Parathyroid adenoma (tissue), 2 donors: Measurements from ENCODE around the gene INSYN2A.

Experiments used
- H2AFZ ChIP-seq: fragments of 300-600 bp; sonication (generic); one replicate; pipeline ENCODE4 v1.7.0; 2017; ENCODE audit warnings: antibody characterized with exemption, mild to moderate bottlenecking
- H3K27ac ChIP-seq: fragments of 300-600 bp; sonication (generic); one replicate; pipeline ENCODE4 v1.7.0; 2017
- H3K27me3 ChIP-seq: fragments of 300-600 bp; sonication (generic); one replicate; pipeline ENCODE4 v1.7.0; 2017; ENCODE audit warnings: low read length; ENCODE audit not compliant: control insufficient read depth, insufficient read depth
- H3K36me3 ChIP-seq: fragments of 300-600 bp; sonication (generic); one replicate; pipeline ENCODE4 v1.7.0; 2017; ENCODE audit warnings: low read length; ENCODE audit not compliant: control insufficient read depth, insufficient read depth
- H3K4me1 ChIP-seq: fragments of 300-600 bp; sonication (generic); one replicate; pipeline ENCODE4 v1.7.0; 2017; ENCODE audit warnings: control low read depth
- H3K4me2 ChIP-seq: fragments of 300-600 bp; sonication (generic); one replicate; pipeline ENCODE4 v1.7.0; 2017; ENCODE audit warnings: low read length
- H3K4me3 ChIP-seq: fragments of 300-600 bp; sonication (generic); one replicate; pipeline ENCODE4 v1.7.0; 2017; ENCODE audit warnings: low read depth, low read length
- H3K79me2 ChIP-seq: fragments of 300-600 bp; sonication (generic); one replicate; pipeline ENCODE4 v1.7.0; 2017; ENCODE audit warnings: control low read depth
- H3K9ac ChIP-seq: fragments of 300-600 bp; sonication (generic); one replicate; pipeline ENCODE4 v1.7.0; 2017; ENCODE audit warnings: mild to moderate bottlenecking
- H3K9me3 ChIP-seq: fragments of 300-600 bp; sonication (generic); one replicate; pipeline ENCODE4 v1.7.0; 2017; ENCODE audit warnings: low read length; ENCODE audit not compliant: control insufficient read depth
- TF ChIP-seq, protein P1 (sequence below): fragments of 300-600 bp; sonication (generic); IDR thresholded peaks from one replicate; pipeline ENCODE4 v1.7.0; 2017; ENCODE audit warnings: antibody characterized with exemption, mild to moderate bottlenecking
- donor health status: primary hyperparathyroidism.

Gene INSYN2A

DNA sequence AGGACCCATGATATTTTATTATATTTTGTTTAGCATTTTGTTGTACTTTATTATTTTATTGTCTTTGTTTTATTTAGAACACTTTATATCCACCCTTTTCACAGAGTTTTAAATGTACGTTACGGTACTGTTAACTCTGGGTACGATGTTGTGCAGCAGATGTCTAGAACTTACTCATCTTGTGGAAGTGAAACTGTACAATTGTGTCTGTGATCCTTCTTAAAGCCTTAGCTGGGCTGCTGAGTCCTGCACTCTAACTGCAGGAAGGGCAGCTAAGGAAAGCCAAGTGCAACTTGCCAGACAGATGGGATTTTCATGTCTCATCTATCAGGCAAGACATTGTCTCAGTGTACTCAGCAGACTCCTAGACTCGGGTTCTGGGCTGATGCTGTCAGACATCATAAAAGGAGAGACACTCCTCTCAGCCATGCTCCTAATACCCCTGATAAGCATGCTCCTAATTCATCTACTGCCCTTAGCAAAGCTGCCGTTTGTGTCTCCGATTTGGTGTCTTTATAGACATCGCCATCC is 14.6 kb upstream of the INSYN2A start:
- no peaks in the 10 kb centered on the region for H3K36me3 ChIP-seq
- H3K4me1 ChIP-seq, result no peaks in the 10 kb centered on the region
- H3K27ac ChIP-seq, result no peak overlapping the region
- TF ChIP-seq, protein P1, sequence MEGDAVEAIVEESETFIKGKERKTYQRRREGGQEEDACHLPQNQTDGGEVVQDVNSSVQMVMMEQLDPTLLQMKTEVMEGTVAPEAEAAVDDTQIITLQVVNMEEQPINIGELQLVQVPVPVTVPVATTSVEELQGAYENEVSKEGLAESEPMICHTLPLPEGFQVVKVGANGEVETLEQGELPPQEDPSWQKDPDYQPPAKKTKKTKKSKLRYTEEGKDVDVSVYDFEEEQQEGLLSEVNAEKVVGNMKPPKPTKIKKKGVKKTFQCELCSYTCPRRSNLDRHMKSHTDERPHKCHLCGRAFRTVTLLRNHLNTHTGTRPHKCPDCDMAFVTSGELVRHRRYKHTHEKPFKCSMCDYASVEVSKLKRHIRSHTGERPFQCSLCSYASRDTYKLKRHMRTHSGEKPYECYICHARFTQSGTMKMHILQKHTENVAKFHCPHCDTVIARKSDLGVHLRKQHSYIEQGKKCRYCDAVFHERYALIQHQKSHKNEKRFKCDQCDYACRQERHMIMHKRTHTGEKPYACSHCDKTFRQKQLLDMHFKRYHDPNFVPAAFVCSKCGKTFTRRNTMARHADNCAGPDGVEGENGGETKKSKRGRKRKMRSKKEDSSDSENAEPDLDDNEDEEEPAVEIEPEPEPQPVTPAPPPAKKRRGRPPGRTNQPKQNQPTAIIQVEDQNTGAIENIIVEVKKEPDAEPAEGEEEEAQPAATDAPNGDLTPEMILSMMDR, result no peak
- no peaks in the 10 kb centered on the region for H3K9me3 ChIP-seq
- no peaks in the 10 kb centered on the region for H3K27me3 ChIP-seq
- no peaks in the 10 kb centered on the region for H3K79me2 ChIP-seq
- H3K4me3 ChIP-seq, result no peak overlapping the region
- H2AFZ ChIP-seq, result no peak overlapping the region
- H3K4me2 ChIP-seq, result no peak overlapping the region
- H3K9ac ChIP-seq, result no peak overlapping the region

DNA sequence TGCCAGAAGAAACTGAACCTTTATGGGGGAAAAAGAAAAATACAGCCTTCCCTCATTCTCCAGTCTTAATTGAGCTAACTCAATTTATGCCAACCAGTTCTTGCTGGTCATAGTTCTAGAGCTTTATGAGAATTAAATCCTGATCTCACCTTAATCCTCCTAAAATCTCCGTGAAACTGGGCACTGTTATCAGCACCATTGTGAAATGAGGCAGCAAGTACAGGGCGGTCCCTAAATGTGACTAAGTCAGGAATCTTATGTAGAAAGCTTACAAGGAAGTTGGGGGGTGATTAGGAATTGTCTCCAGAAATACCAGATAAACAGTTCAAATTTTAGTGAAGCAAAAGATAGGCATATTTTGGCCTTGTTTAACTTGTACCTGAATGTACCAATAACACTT is 10.7 kb upstream of the INSYN2A start:
- Histone ChIP-seq H3K4me3 (no peak overlapping the region), H3K9me3 (no peaks in the 10 kb centered on the region), H3K9ac (no peak overlapping the region), H3K27ac (no peak overlapping the region), H3K79me2 (no peaks in the 10 kb centered on the region), H3K4me1 (no peaks in the 10 kb centered on the region), H3K27me3 (no peaks in the 10 kb centered on the region), H3K36me3 (no peaks in the 10 kb centered on the region), H2AFZ (no peak overlapping the region), H3K4me2 (no peak overlapping the region)
- TF ChIP-seq, protein P1, result no peak

DNA sequence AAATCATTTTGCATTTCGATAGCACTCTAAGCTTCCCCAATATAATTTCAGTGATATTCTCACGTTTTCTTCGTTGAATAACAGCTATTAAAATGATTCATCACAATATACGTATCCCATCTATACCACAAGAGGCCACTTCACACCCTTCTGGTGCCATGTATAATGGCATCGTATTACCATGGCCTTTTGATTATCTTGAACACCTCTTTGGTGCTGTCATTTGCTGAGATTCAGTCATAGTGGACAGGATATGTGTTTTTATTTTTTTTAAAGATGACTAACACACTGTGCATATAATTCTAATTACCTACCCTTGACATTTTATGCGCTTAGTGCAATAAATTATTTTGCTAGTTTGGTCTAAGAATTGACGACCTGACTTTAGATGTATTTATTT is 6.7 kb upstream of the INSYN2A start:
- Histone ChIP-seq H3K79me2 (no peaks in the 10 kb centered on the region), H3K4me2 (no peak overlapping the region), H2AFZ (no peak overlapping the region), H3K9me3 (no peaks in the 10 kb centered on the region), H3K4me3 (no peak overlapping the region), H3K36me3 (no peaks in the 10 kb centered on the region), H3K4me1 (no peaks in the 10 kb centered on the region), H3K27me3 (no peaks in the 10 kb centered on the region), H3K27ac (no peak overlapping the region), H3K9ac (no peak overlapping the region)
- TF ChIP-seq, protein P1, result no peak

DNA sequence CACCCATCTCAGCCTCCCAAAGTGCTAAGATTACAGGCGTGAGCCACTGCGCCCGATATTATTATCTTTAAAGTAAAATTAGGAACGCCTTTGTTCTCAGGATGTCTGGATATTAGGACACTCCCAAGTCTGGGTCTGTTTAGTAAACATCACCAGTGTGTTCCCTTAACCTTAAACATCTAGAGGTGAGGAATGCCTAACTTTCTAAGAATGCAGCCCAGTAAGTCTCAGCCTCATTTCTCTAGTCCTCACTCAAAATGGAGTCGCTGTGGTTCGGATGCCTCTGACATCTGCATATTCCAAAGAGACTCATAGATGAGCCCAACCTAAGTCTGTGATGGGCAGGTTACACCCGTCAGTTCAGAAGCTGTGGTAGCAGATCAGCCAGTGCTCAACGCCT is 4.3 kb upstream of the INSYN2A start:
- Histone ChIP-seq H3K4me1 (no peaks in the 10 kb centered on the region), H3K36me3 (no peaks in the 10 kb centered on the region), H3K4me2 (no peak overlapping the region), H3K27ac (no peak overlapping the region), H3K9ac (no peak overlapping the region), H2AFZ (no peak overlapping the region), H3K4me3 (no peak overlapping the region), H3K79me2 (no peaks in the 10 kb centered on the region), H3K27me3 (no peaks in the 10 kb centered on the region), H3K9me3 (no peaks in the 10 kb centered on the region)
- TF ChIP-seq, protein P1, result no peak

DNA sequence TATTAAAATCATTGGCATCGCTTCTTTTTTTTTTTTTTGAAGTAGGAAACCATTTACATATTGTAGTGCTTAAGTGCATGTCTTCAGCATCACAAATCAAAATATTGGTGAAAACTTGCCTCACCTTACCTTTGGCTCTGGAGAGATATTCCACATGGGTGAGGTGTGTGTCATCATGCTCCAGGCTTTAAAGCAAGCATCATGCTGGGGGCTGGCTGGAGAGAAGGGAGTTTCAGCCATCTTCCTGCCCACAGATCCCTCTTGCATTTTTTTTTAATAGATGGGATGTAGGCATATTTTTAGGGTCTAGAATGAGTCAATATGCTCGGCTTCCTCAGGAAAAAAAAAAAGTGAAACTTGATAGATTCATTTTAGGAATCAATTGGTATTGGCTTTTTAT is 2.3 kb upstream of the INSYN2A start:
- Histone ChIP-seq H3K9ac (no peak overlapping the region), H3K27me3 (no peaks in the 10 kb centered on the region), H3K27ac (no peak overlapping the region), H3K79me2 (no peaks in the 10 kb centered on the region), H3K4me2 (no peak overlapping the region), H3K4me3 (no peak overlapping the region), H3K4me1 (no peaks in the 10 kb centered on the region), H3K36me3 (no peaks in the 10 kb centered on the region), H2AFZ (no peak overlapping the region), H3K9me3 (no peaks in the 10 kb centered on the region)
- TF ChIP-seq, protein P1, result no peak
